ENCODE measurements around the gene WDFY4.

DNA sequence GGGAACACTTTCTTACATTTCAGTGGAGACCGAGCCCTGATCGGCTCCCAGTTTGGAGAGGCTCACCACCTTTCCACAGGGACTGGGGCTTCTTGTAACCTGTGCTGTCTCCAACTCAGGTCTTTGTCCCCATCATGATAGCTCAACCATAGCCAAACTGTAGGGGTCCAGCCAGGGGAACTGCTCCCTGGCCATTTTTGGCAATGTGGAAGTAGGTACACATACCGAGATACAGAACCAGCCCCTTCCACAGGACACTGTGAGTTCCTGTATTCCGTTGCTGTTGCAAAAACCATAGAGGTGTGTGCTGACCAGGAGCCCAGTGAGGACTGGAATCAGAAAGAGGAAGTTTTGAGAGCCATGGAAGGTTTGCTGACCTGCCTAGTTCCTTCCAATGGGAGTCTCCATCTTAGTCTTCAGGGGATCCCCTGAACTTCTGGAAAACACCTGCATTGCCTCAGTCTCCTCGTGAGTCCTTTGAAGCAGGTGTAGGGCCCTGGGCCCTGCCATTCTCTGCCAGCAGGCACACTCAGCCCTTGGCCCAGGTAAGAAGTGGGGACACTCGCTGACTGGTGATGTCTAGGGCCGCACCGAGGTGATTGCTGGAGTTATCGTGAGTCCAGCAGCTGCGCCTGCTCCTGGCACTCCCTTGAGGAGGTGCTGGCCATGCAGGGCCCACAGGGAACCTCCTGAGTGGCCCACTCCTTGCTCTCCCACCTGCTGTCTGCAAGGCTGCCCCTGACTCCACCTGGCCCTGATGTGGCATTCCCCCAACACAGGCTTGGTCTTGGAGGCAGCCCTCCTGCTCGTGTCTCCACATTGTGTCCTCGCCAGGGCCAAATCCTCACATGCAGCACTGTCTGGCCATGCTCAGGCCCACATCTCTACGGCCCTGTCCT lies 11.2 kb downstream of the WDFY4 start:
- TF ChIP-seq, protein P1, sequence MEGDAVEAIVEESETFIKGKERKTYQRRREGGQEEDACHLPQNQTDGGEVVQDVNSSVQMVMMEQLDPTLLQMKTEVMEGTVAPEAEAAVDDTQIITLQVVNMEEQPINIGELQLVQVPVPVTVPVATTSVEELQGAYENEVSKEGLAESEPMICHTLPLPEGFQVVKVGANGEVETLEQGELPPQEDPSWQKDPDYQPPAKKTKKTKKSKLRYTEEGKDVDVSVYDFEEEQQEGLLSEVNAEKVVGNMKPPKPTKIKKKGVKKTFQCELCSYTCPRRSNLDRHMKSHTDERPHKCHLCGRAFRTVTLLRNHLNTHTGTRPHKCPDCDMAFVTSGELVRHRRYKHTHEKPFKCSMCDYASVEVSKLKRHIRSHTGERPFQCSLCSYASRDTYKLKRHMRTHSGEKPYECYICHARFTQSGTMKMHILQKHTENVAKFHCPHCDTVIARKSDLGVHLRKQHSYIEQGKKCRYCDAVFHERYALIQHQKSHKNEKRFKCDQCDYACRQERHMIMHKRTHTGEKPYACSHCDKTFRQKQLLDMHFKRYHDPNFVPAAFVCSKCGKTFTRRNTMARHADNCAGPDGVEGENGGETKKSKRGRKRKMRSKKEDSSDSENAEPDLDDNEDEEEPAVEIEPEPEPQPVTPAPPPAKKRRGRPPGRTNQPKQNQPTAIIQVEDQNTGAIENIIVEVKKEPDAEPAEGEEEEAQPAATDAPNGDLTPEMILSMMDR (conservative IDR thresholded peaks at IDR 0.05) = no peak
- no peak for TF ChIP-seq EZH2 (IDR thresholded peaks at IDR 0.05; ENCODE audit: low read depth)

Measured in PC-9 (cell line).